Loucy (cell line): ENCODE results near the gene CLEC16A.

ENCODE experiments used
- H2AFZ ChIP-seq: fragments of 200-600 bp; sonication (generic); 2 replicates; pipeline ENCODE4 v1.6.0; 2016; ENCODE audit warnings: antibody characterized with exemption, mild to moderate bottlenecking, low read length, moderate library complexity
- H3F3A ChIP-seq: fragments of 200-600 bp; 2 replicates; pipeline ENCODE4 v1.6.0; 2016; ENCODE audit warnings: antibody characterized with exemption, low read depth, mild to moderate bottlenecking
- H3K27me3 ChIP-seq: fragments of 200-600 bp; sonication (generic); 2 replicates; pipeline ENCODE4 v1.6.1; 2014; ENCODE audit warnings: low read length, mild to moderate bottlenecking; ENCODE audit not compliant: insufficient read depth, poor library complexity, severe bottlenecking
- H3K36me3 ChIP-seq: fragments of 200-600 bp; sonication (generic); 2 replicates; pipeline ENCODE4 v1.6.1; 2016; ENCODE audit warnings: low read length; ENCODE audit not compliant: insufficient read depth
- H3K4me1 ChIP-seq: fragments of 200-600 bp; sonication (generic); 2 replicates; pipeline ENCODE4 v1.5.1; 2014; ENCODE audit warnings: low read length, mild to moderate bottlenecking; ENCODE audit not compliant: insufficient read depth, poor library complexity, severe bottlenecking
- H3K4me2 ChIP-seq: fragments of 200-600 bp; sonication (generic); 2 replicates; pipeline ENCODE4 v1.6.0; 2014; ENCODE audit warnings: antibody characterized with exemption, low read length, low read depth, mild to moderate bottlenecking; ENCODE audit not compliant: poor library complexity, severe bottlenecking
- H3K4me3 ChIP-seq: fragments of 200-600 bp; sonication (generic); 2 replicates; pipeline ENCODE4 v1.5.1; 2014; ENCODE audit warnings: low read length, mild to moderate bottlenecking, mixed read lengths; ENCODE audit not compliant: poor library complexity, severe bottlenecking
- H3K79me2 ChIP-seq: fragments of 200-600 bp; sonication (generic); 2 replicates; pipeline ENCODE4 v1.6.1; 2014; ENCODE audit warnings: low read length; ENCODE audit not compliant: insufficient read depth
- H3K9ac ChIP-seq: fragments of 200-600 bp; sonication (generic); 2 replicates; pipeline ENCODE4 v1.6.0; 2014; ENCODE audit warnings: mild to moderate bottlenecking, low read depth, low read length, moderate library complexity; ENCODE audit not compliant: poor library complexity, severe bottlenecking
- H3K9me2 ChIP-seq: fragments of 200-600 bp; sonication (generic); replicated peaks from 2 replicates; pipeline ENCODE4 v1.6.1; 2016; ENCODE audit warnings: low read depth, low read length, mixed read lengths
- H3K9me3 ChIP-seq: fragments of 200-600 bp; sonication (generic); 2 replicates; pipeline ENCODE4 v1.6.1; 2014; ENCODE audit warnings: mild to moderate bottlenecking, antibody characterized with exemption, low read length, low read depth; ENCODE audit not compliant: insufficient read depth
- H4K20me1 ChIP-seq: fragments of 200-600 bp; sonication (generic); 2 replicates; pipeline ENCODE4 v1.6.0; 2014; ENCODE audit warnings: antibody characterized with exemption, low read length, mild to moderate bottlenecking; ENCODE audit not compliant: insufficient read depth, poor library complexity, severe bottlenecking
- CTCF ChIP-seq: fragments of 200-600 bp; sonication (generic); conservative IDR thresholded peaks from 2 replicates; pipeline ENCODE4 v1.5.1; 2014; ENCODE audit warnings: mild to moderate bottlenecking, antibody characterized with exemption, low read length
- EZH2phosphoT487 ChIP-seq: fragments of 200-600 bp; IDR thresholded peaks from 2 replicates; pipeline ENCODE4 v1.6.1; 2018; ENCODE audit warnings: antibody characterized with exemption, mild to moderate bottlenecking, moderate library complexity, borderline replicate concordance

The CLEC16A gene

GRCh38 chr16:11171448-11171709 lies 227.0 kb downstream of the CLEC16A start:
- TF ChIP-seq CTCF (no peak), EZH2phosphoT487 (no peak)
- Histone ChIP-seq H3K4me2 (no peak overlapping the region), H3K9me2 (no peaks in the 10 kb centered on the region)

GRCh38 chr16:11171757-11172299 lies 227.5 kb downstream of the CLEC16A start:
- TF ChIP-seq EZH2phosphoT487 (no peak), CTCF (no peak)
- Histone ChIP-seq H3K27me3 (no peaks in the 10 kb centered on the region), H3K9me3 (no peaks in the 10 kb centered on the region), H3K36me3 (no peaks in the 10 kb centered on the region), H3K4me2 (no peak overlapping the region), H3K9me2 (no peaks in the 10 kb centered on the region), H3K9ac (no peak overlapping the region), H3K79me2 (no peaks in the 10 kb centered on the region), H3F3A (no peaks in the 10 kb centered on the region), H3K4me3 (no peak overlapping the region), H3K4me1 (no peaks in the 10 kb centered on the region), H4K20me1 (no peaks in the 10 kb centered on the region), H2AFZ (no peak overlapping the region)

More at GRCh38 chr16:11171448-11171709, 227.0 kb downstream of the CLEC16A start:
- Histone ChIP-seq H3K4me3 (no peak overlapping the region), H3K4me1 (no peaks in the 10 kb centered on the region), H3K79me2 (no peaks in the 10 kb centered on the region), H3K36me3 (no peaks in the 10 kb centered on the region), H3K27me3 (no peaks in the 10 kb centered on the region), H3K9me3 (no peaks in the 10 kb centered on the region), H3F3A (no peaks in the 10 kb centered on the region), H2AFZ (no peak overlapping the region), H3K9ac (no peak overlapping the region), H4K20me1 (no peaks in the 10 kb centered on the region)

- no peaks in the 10 kb centered on the region for H3K36me3 ChIP-seq
- no peaks in the 10 kb centered on the region for H3K9me3 ChIP-seq
- TF ChIP-seq CTCF (no peak), EZH2phosphoT487 (no peak)
- no peak overlapping the region for H3K4me3 ChIP-seq
- no peaks in the 10 kb centered on the region for H3K79me2 ChIP-seq
- no peaks in the 10 kb centered on the region for H3K27me3 ChIP-seq
- H2AFZ ChIP-seq: no peak overlapping the region
- no peaks in the 10 kb centered on the region for H3F3A ChIP-seq
- no peaks in the 10 kb centered on the region for H4K20me1 ChIP-seq
- no peak overlapping the region for H3K9ac ChIP-seq
- H3K4me2 ChIP-seq: no peak overlapping the region
- no peaks in the 10 kb centered on the region for H3K9me2 ChIP-seq
- no peaks in the 10 kb centered on the region for H3K4me1 ChIP-seq
Observed at GRCh38 chr16:11173426-11173825, 229.1 kb downstream of the CLEC16A start.
